Nasal cavity respiratory epithelium epithelial cell of viscerocranial mucosa (primary cell): ENCODE results near the gene CHTF8. TPM values are rescaled to one million over a fixed set of nuclear protein-coding genes. Genes with fewer than 3 reads are reported as not detected.

Experiments used
- total RNA-seq: library from RNA; depleted of rRNA; stranded (reverse); fragments of >200 nt; gene quantifications from 2 replicates; pipeline ENCODE4 v1.2.3, GENCODE V29; 2014

The CHTF8 gene, protein sequence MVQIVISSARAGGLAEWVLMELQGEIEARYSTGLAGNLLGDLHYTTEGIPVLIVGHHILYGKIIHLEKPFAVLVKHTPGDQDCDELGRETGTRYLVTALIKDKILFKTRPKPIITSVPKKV
- 49.6 and 63.7 TPM in 2 replicates for total RNA-seq

DNA sequence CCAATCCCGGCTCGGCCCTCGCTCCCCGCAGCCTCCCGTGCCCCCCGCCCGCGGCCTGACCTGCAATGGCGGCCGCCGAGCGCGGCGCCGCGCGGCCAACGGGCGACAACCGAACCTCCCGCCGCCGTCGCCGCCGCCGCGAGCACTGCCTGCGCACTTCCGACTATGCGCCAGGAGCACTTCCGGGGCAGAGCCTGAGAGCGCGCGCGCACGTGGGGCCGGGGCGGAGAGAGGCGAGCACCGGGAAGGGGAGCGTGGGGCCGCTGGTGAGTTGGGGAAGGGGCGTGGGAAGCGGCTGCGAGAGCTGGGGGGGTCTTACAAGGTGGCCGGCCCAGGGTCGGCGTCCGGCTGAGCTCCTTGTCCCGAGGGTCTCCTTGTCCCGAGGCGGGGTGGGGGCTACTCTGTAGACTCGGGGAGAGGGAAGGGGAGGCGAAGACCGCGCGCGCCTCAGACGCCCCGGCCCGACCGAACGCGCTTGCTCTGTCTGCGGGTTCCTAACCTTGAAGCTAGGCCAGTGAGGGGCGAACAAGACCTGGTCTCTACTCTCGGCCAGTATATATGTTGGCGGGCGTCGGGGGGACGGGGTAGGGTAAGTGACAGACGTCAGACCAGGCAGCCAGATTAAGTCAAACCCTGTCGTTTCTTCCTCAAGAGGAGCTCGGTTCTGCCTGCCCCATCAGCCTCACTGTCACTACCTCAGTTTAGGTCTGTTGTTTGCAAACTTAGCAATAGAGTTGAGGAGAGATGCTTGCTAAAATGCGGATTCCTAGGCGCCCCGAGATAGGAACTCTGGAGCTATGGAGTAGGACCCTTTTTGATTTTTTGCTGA is at the start of gene CHTF8, which contains the start of gene UTP4:
Gene CHTF8, minus strand, starts transcription at position 165 of the 829 bp plus-strand sequence. CDS start 11,130 bp downstream, outside the sequence.
Gene UTP4, plus strand, starts transcription at position 226 of the 829 bp plus-strand sequence. CDS start 811 bp downstream, outside the sequence.

DNA sequence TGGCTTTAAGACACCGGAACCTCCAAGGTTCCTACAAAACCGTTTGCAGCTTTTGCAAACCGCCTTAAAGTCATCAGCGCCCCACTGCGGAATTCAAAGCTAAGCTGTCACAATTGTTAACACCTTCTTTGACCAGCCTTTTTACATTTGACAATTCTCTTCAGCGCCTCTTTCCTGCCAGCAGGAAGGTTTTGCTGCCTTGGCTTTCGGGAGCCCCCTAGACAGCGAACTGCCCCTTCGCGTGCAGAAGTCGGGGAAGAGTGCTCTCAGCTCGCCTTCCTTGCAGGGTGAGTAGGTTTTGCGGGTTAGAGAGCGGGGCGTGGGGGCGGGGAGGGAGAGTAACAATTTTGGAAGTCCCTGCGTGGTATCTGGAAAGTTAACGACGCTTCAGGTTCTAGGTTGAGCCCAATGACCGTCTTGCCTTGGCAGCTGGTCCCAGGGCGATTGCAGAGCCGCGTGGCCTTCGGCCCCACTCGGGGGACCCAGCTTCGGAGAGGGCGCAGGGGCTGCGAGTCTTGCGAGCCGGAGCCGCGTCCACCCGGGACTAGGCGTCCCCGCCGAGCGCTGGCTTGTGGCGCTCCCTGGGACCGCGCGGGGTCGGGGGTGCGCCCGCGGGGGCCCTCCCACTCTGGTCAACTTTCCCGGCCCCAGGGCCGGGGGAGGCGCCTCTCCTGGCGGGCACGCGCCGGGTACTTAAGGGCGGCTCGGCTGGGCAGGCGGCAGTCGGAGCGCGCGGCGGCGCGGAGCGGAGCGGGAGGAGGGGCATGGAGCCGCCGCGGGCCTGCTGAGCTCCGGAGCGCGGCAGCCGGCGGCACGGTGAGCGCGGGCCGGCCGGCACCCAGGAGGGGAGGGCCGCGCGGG is 26.7 kb downstream of the CHTF8 start, which contains the start of gene HAS3:
Gene HAS3, plus strand, starts transcription at position 153 of the 861 bp plus-strand sequence. CDS start 3,743 bp downstream, outside the sequence.

Other genes with a start within 250 kb of the CHTF8 start
- gene HAS3, start 26.9 kb downstream of the CHTF8 start, total RNA-seq, result 41.0 and 203 TPM in 2 replicates
- gene UTP4, start 61 bp upstream of the CHTF8 start, total RNA-seq, result 22.6 and 43.9 TPM in 2 replicates
- 13.0 and 22.9 TPM in 2 replicates for gene SNTB2, start 54.6 kb upstream of the CHTF8 start, total RNA-seq
- 36.2 and 45.5 TPM in 2 replicates for gene VPS4A, start 178.8 kb upstream of the CHTF8 start, total RNA-seq
- 22.6 and 24.6 TPM in 2 replicates for gene PDF, start 198.0 kb upstream of the CHTF8 start, total RNA-seq
- 21.2 and 29.3 TPM in 2 replicates for gene COG8, start 207.0 kb upstream of the CHTF8 start, total RNA-seq
- 40.1 and 48.9 TPM in 2 replicates for gene NIP7, start 207.2 kb upstream of the CHTF8 start, total RNA-seq
- under 0.01 and 0.14 TPM in 2 replicates for gene TMED6, start 219.2 kb upstream of the CHTF8 start, total RNA-seq